GM12878 (cell line): Measurements from ENCODE around the gene CSRP2. TPM values are rescaled to one million over a fixed set of nuclear protein-coding genes. Genes with fewer than 3 reads are reported as not detected.

Source experiments
- ATAC-seq: fragments of 200-7000 bp; cut with Tn5 transposase; 3 replicates; pipeline ENCODE4 v1.9.1; 2020; ENCODE audit warnings: mild to moderate bottlenecking, moderate library complexity
- BruUV-seq: library from RNA; stranded (reverse); fragments of 400-500 nt; replicated peaks from 2 replicates; lab custom pipeline; 2021; lab: Mats Ljungman, UMichigan
- CTCF ChIA-PET: fragments of 300-600 bp; sonication (Branson Sonifier 250); formaldehyde crosslinking; extraction: SDS; loops from one replicate; lab custom pipeline; 2021; ENCODE audit warnings: inconsistent platforms; lab: Yijun Ruan, JAX
- POLR2A ChIA-PET: fragments of 350-600 bp; formaldehyde crosslinking; extraction: SDS; loops from one replicate; lab custom pipeline; 2021; ENCODE audit warnings: inconsistent platforms; lab: Charles Lee
- RAD21 ChIA-PET: fragments of 300-600 bp; sonication (Branson Sonifier 250); formaldehyde crosslinking; loops from one replicate; lab custom pipeline; 2023; ENCODE audit warnings: antibody characterized with exemption; ENCODE audit not compliant: unreplicated experiment; lab: Charles Lee
- SMC1A ChIA-PET: fragments of 300-600 bp; sonication (Branson Sonifier 250); formaldehyde crosslinking; loops from one replicate; lab custom pipeline; 2023; ENCODE audit not compliant: unreplicated experiment, uncharacterized antibody; lab: Charles Lee
- DNase-seq: peaks from one replicate; pipeline ENCODE4 v3.0.0-alpha.2; 2011; ENCODE audit warnings: low read depth, low spot score
- FAIRE-seq: peaks from 3 replicates; lab custom pipeline; 2011; peaks lifted over from hg19 to GRCh38; lab: Jason Lieb, UNC
- H2AFZ ChIP-seq: 2 replicates; pipeline ENCODE4 v1.6.0; 2011; ENCODE audit warnings: low read depth, low read length, control low read depth; ENCODE audit not compliant: control insufficient read depth
- H3K27ac ChIP-seq: 2 replicates; pipeline ENCODE4 v1.5.1; 2011; ENCODE audit warnings: control low read depth; ENCODE audit not compliant: control insufficient read depth, insufficient read depth
- H3K27me3 ChIP-seq, 2 experiments: replicated peaks in 1 of 2; 2 replicates each; pipeline versions ENCODE4 v1.6.0 to v1.6.1; 2011; ENCODE audit warnings: low read length in 1 of 2; ENCODE audit not compliant: control insufficient read depth in 2 of 2, insufficient read depth in 2 of 2
- H3K36me3 ChIP-seq, 2 experiments: 2 replicates each; pipeline ENCODE4 v1.5.1; 2011; ENCODE audit warnings: low read length in 1 of 2; ENCODE audit not compliant: control insufficient read depth in 2 of 2, insufficient read depth in 2 of 2
- H3K4me1 ChIP-seq: 2 replicates; pipeline ENCODE4 v1.6.1; 2011; ENCODE audit warnings: mild to moderate bottlenecking, low read length, moderate library complexity, mixed read lengths; ENCODE audit not compliant: control insufficient read depth, insufficient read depth
- H3K4me2 ChIP-seq: 2 replicates; pipeline ENCODE4 v1.6.0; 2011; ENCODE audit warnings: control low read depth; ENCODE audit not compliant: control insufficient read depth, insufficient read depth
- H3K4me3 ChIP-seq: fragments of 200-600 bp; sonication (generic); 2 replicates; pipeline ENCODE4 v1.5.1; 2016
- H3K79me2 ChIP-seq: 2 replicates; pipeline ENCODE4 v1.6.0; 2011; ENCODE audit warnings: low read length; ENCODE audit not compliant: control insufficient read depth, insufficient read depth
- H3K9ac ChIP-seq: 2 replicates; pipeline ENCODE4 v1.8.0; 2011; ENCODE audit warnings: low read length, control low read depth, mixed read lengths; ENCODE audit not compliant: control insufficient read depth, insufficient read depth
- H3K9me3 ChIP-seq: replicated peaks from 3 replicates; pipeline ENCODE4 v1.5.1; 2011; ENCODE audit warnings: mild to moderate bottlenecking, low read length; ENCODE audit not compliant: control insufficient read depth, insufficient read depth
- H4K20me1 ChIP-seq: 2 replicates; pipeline ENCODE4 v1.6.0; 2011; ENCODE audit not compliant: control insufficient read depth, insufficient read depth
- BACH1 ChIP-seq: fragments of 450-650 bp; IDR thresholded peaks from 2 replicates; pipeline ENCODE4 v1.6.1; 2017; ENCODE audit warnings: mild to moderate bottlenecking, borderline replicate concordance
- IKZF1 ChIP-seq: fragments of 450-650 bp; conservative IDR thresholded peaks from 2 replicates; pipeline ENCODE4 v1.6.1; 2017; ENCODE audit warnings: antibody characterized with exemption, mild to moderate bottlenecking
- NFYB ChIP-seq: IDR thresholded peaks from 2 replicates; pipeline ENCODE4 v1.6.1; 2011; ENCODE audit warnings: low read depth, mild to moderate bottlenecking, low read length, improper control_type of control experiment, moderate library complexity; ENCODE audit not compliant: insufficient read depth
- NKRF ChIP-seq: fragments of 450-650 bp; conservative IDR thresholded peaks from 2 replicates; pipeline ENCODE4 v1.6.1; 2017; ENCODE audit warnings: mild to moderate bottlenecking, moderate library complexity
- POLR2AphosphoS2 ChIP-seq: IDR thresholded peaks from 2 replicates; pipeline ENCODE4 v1.6.1; 2011; ENCODE audit warnings: low read depth, mild to moderate bottlenecking, low read length, improper control_type of control experiment, moderate library complexity
- RAD21 ChIP-seq: IDR thresholded peaks from 2 replicates; pipeline ENCODE4 v1.6.1; 2011; ENCODE audit warnings: mild to moderate bottlenecking, low read depth, low read length, moderate library complexity; ENCODE audit not compliant: insufficient read depth
- RBBP5 ChIP-seq: fragments of 200-600 bp; sonication (generic); conservative IDR thresholded peaks from 2 replicates; pipeline ENCODE4 v1.6.1; 2016
- RCOR1 ChIP-seq: conservative IDR thresholded peaks from 2 replicates; pipeline ENCODE4 v1.6.1; 2012; ENCODE audit warnings: low read depth, low read length, improper control_type of control experiment
- RELA ChIP-seq: fragments of 450-650 bp; IDR thresholded peaks from 2 replicates; pipeline ENCODE4 v1.8.0; 2014; ENCODE audit warnings: borderline replicate concordance; ENCODE audit not compliant: partially characterized antibody
- STAT1 ChIP-seq: fragments of 450-650 bp; conservative IDR thresholded peaks from 2 replicates; pipeline ENCODE4 v1.6.1; 2014; ENCODE audit warnings: antibody characterized with exemption, mild to moderate bottlenecking
- TAF1 ChIP-seq: IDR thresholded peaks from 2 replicates; pipeline ENCODE4 v1.6.1; 2011; ENCODE audit warnings: mild to moderate bottlenecking, low read depth, low read length, borderline replicate concordance
- WGBS: methylation state at CpG from one replicate; pipeline ENCODE4 v1.1.6; 2016; ENCODE audit warnings: low lambda C conversion rate; ENCODE audit not compliant: insufficient replicate concordance, insufficient coverage; ENCODE audit errors: missing lambda C conversion rate; 5-methylcytosine and 5-hydroxymethylcytosine counted together
- in situ Hi-C: fragments of 300-500 bp; cut with MboI; formaldehyde crosslinking; loops from 9 replicates; pipeline ENCODE4 v1.14.3; 2018; ENCODE audit warnings: mixed read lengths
- intact Hi-C: fragments of 100-400 bp; cut with micrococcal nuclease; formaldehyde crosslinking; loops from one replicate; pipeline ENCODE4 v1.14.2; 2022; ENCODE audit not compliant: unreplicated experiment
- polyA plus RNA-seq, 11 experiments: library from polyadenylated mRNA; depleted of rRNA in 4 of 11; unstranded in 6 of 11; stranded (reverse) in 5 of 11; fragments of >200 nt; fragmentation: Nextera tagmentation in 4 of 11; fragmentation: Illumina TruSeq in 1 of 11; extraction: Ambion mirVana in 4 of 11; extraction: Trizol in 1 of 11; gene quantifications; 1 replicate in 1 of 11; 2 replicates in 10 of 11; pipeline versions ENCODE4 v1.2.1 to v1.2.3, GENCODE V29; 2011 to 2016; ENCODE audit warnings: inconsistent platforms in 2 of 11, missing spikeins in 2 of 11, low read depth in 1 of 11
- total RNA-seq, 4 experiments: library from RNA; depleted of rRNA in 3 of 4; stranded (reverse); fragments of >200 nt in 3 of 4; fragmentation: Illumina TruSeq in 1 of 4; extraction: Trizol in 1 of 4; gene quantifications; 2 replicates each; pipeline versions ENCODE4 v1.2.1 to v1.2.3, GENCODE V29; 2013 to 2021
- TF ChIP-seq, protein P1 (sequence below): IDR thresholded peaks from 2 replicates; pipeline ENCODE4 v1.6.1; 2012; ENCODE audit warnings: mild to moderate bottlenecking, low read depth, low read length
- TF ChIP-seq, protein P2 (sequence below), 3 experiments: IDR thresholded peaks in 2 of 3; conservative IDR thresholded peaks in 1 of 3; 2 replicates each; pipeline ENCODE4 v1.5.1; 2011; ENCODE audit warnings: low read depth in 3 of 3, low read length in 3 of 3, mild to moderate bottlenecking in 3 of 3, control low read depth in 2 of 3, moderate library complexity in 2 of 3, inconsistent platforms in 1 of 3, mixed read lengths in 1 of 3; ENCODE audit not compliant: control insufficient read depth in 2 of 3, insufficient read depth in 1 of 3; ENCODE audit errors: extremely low read depth in 1 of 3

CSRP2 gene
- total and polyA plus RNA-seq, 10 of the 15 experiments (the other 5 are each of a cell fraction or from before 2014, with no cell fraction given): 0.08 to 1.6 (median 0.52) TPM

- no peak overlapping the region for H3K4me3 ChIP-seq
- H3K79me2 ChIP-seq: no peaks in the 10 kb centered on the region
- TF ChIP-seq RELA (no peak), IKZF1 (no peak), NFYB (no peak), RCOR1 (no peak), POLR2AphosphoS2 (no peak), NKRF (no peak), RBBP5 (no peak), RAD21 (no peak), STAT1 (no peak), TAF1 (no peak), BACH1 (no peak)
- TF ChIP-seq, protein P1, sequence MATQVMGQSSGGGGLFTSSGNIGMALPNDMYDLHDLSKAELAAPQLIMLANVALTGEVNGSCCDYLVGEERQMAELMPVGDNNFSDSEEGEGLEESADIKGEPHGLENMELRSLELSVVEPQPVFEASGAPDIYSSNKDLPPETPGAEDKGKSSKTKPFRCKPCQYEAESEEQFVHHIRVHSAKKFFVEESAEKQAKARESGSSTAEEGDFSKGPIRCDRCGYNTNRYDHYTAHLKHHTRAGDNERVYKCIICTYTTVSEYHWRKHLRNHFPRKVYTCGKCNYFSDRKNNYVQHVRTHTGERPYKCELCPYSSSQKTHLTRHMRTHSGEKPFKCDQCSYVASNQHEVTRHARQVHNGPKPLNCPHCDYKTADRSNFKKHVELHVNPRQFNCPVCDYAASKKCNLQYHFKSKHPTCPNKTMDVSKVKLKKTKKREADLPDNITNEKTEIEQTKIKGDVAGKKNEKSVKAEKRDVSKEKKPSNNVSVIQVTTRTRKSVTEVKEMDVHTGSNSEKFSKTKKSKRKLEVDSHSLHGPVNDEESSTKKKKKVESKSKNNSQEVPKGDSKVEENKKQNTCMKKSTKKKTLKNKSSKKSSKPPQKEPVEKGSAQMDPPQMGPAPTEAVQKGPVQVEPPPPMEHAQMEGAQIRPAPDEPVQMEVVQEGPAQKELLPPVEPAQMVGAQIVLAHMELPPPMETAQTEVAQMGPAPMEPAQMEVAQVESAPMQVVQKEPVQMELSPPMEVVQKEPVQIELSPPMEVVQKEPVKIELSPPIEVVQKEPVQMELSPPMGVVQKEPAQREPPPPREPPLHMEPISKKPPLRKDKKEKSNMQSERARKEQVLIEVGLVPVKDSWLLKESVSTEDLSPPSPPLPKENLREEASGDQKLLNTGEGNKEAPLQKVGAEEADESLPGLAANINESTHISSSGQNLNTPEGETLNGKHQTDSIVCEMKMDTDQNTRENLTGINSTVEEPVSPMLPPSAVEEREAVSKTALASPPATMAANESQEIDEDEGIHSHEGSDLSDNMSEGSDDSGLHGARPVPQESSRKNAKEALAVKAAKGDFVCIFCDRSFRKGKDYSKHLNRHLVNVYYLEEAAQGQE: no peak
- TF ChIP-seq, protein P2, sequence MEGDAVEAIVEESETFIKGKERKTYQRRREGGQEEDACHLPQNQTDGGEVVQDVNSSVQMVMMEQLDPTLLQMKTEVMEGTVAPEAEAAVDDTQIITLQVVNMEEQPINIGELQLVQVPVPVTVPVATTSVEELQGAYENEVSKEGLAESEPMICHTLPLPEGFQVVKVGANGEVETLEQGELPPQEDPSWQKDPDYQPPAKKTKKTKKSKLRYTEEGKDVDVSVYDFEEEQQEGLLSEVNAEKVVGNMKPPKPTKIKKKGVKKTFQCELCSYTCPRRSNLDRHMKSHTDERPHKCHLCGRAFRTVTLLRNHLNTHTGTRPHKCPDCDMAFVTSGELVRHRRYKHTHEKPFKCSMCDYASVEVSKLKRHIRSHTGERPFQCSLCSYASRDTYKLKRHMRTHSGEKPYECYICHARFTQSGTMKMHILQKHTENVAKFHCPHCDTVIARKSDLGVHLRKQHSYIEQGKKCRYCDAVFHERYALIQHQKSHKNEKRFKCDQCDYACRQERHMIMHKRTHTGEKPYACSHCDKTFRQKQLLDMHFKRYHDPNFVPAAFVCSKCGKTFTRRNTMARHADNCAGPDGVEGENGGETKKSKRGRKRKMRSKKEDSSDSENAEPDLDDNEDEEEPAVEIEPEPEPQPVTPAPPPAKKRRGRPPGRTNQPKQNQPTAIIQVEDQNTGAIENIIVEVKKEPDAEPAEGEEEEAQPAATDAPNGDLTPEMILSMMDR (IDR thresholded peaks at IDR 0.05 in 2 of 3, conservative IDR thresholded peaks at IDR 0.05 in 1 of 3; ENCODE audit: control insufficient read depth in 2 of 3, extremely low read depth in 1 of 3, insufficient read depth in 1 of 3, low read depth in 3 of 3, low read length in 3 of 3): no peak
- no peak for DNase-seq
- no peaks in the 10 kb centered on the region; a peak in 1 of 4 replicates for H3K36me3 ChIP-seq
- ChIA-PET POLR2A (no interaction called here), CTCF (interaction anchor here (0.8 to 1.4 kb wide), 3 partner anchors 8 to 21 kb away, joined by 3 read pairs; no protein-coding TSS in a partner anchor), SMC1A (interaction anchor here (1.1 kb wide), 1 partner anchor 58 kb away, joined by 3 read pairs; no protein-coding TSS in a partner anchor), RAD21 (no interaction called here)
- no peaks in the 10 kb centered on the region for H4K20me1 ChIP-seq
- intact Hi-C loops (no loop called here), in situ Hi-C loops (no loop called here)
- no peaks in the 10 kb centered on the region for H3K4me1 ChIP-seq
- no peak overlapping the region for H3K27ac ChIP-seq
- 100% methylated on average over 1 of the region's 1 CpG for WGBS
- no peak overlapping the region for H3K9ac ChIP-seq
- ATAC-seq: no peak
- H3K9me3 ChIP-seq: no peaks in the 10 kb centered on the region
- no TSS peak for BruUV-seq
- no peaks in the 10 kb centered on the region for H3K27me3 ChIP-seq
- FAIRE-seq: no peak
- H3K4me2 ChIP-seq: no peak overlapping the region
- no peak overlapping the region for H2AFZ ChIP-seq
These were observed 26.7 kb downstream of the CSRP2 start for GRCh38 chr12:76852106-76852505.
